Urinary bladder (tissue), 4 donors: ENCODE data around the gene CPSF3. TPM values are rescaled to one million over a fixed set of nuclear protein-coding genes. Genes with fewer than 3 reads are reported as not detected.
"Not testable (repeated sequence)": the region's sequence is repeated elsewhere in the genome, so short reads cannot be mapped to it uniquely, and the experiment has no call there.

Experiments
- DNase-seq: peaks from one replicate; pipeline ENCODE4 v3.0.0-alpha.2; 2015; ENCODE audit errors: extremely low spot score
- H3K27ac ChIP-seq: one replicate; pipeline ENCODE4 v1.5.1; 2013; ENCODE audit warnings: low read depth, mild to moderate bottlenecking, moderate library complexity
- H3K36me3 ChIP-seq: one replicate; pipeline ENCODE4 v1.6.1; 2013; ENCODE audit warnings: mild to moderate bottlenecking, moderate library complexity; ENCODE audit not compliant: insufficient read depth
- H3K4me1 ChIP-seq: one replicate; pipeline ENCODE4 v1.6.1; 2013; ENCODE audit warnings: mild to moderate bottlenecking, moderate library complexity; ENCODE audit not compliant: insufficient read depth
- H3K4me3 ChIP-seq: one replicate; pipeline ENCODE4 v1.5.1; 2013; ENCODE audit warnings: low read depth, low read length
- WGBS: extraction: QIAGEN DNeasy Blood & Tissue Kit; methylation state at CpG from one replicate; pipeline ENCODE4 v1.1.7; 2013; 5-methylcytosine and 5-hydroxymethylcytosine counted together
- polyA plus RNA-seq: library from polyadenylated mRNA; stranded (reverse); fragments of 200-250 nt; gene quantifications from one replicate; pipeline ENCODE4 v1.2.3, GENCODE V29; 2013
- total RNA-seq: library from RNA; depleted of rRNA; stranded (reverse); fragments of >200 nt; gene quantifications from one replicate; pipeline ENCODE4 v1.2.3, GENCODE V29; 2014
- donor health status: healthy with polysubstance abuse.
- donor health status: healthy.

The CPSF3 gene
- total and polyA plus RNA-seq, 2 donors, result 16.6 to 45.2 TPM

DNA sequence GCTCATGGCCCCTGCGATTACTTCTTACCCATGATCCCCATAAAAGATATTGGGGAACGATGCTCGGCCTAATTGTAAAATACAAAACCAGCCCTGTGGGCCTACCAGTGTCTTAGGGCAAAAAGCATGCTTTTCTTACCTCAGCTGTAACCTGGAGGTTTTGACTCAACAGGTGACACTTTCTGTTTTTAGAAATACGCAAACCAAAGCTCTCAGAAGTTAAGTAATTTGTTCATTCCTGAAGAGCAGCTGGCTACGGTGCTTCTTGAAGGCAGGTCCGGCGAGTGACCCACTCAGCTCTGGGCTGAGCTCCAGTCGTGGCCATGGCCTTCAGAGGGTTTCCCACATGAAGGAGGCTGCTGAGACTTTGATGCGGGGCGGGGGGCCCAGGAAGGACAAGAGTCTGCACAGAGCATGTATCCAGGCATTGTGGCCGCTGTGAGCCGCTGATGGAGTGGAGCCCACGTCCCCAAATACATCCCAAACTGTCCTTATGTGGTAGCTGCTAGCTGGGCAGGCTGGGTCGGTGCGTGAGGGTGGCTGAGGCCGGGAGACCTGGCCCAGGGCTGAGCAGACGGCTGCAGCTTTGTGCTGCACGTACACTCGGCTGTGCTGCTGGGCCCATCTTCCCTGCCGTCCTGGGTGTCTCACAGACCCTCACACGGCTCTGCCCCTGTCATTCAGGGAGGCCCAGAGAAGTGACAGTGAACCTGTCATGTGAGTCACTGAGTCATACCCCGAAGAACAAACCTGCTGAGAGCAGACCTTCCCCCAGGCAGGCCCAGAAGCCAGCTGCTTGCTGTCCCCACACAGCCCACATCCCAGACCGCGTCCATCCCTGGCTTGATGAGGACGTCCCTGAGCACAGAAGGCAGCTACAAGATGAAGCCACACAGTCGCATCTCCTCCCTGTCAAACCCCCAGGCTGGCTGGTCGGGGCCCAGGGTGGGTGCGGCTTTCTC, 34.2 kb upstream of the CPSF3 start:
- WGBS, result 91% methylated on average over 28 of the region's 28 CpGs
- Histone ChIP-seq H3K36me3 (peaks cover 2% of the 10 kb centered on the region), H3K4me3 (no peak overlapping the region), H3K4me1 (no peaks in the 10 kb centered on the region), H3K27ac (no peak overlapping the region)
- no peak for DNase-seq

GRCh38 chr2:9390151-9390850, 33.2 kb upstream of the CPSF3 start:
- WGBS, result 88% methylated on average over 7 of the region's 7 CpGs
- no peak for DNase-seq
- no peak overlapping the region for H3K4me3 ChIP-seq
- no peaks in the 10 kb centered on the region for H3K4me1 ChIP-seq
- no peak overlapping the region for H3K27ac ChIP-seq
- H3K36me3 ChIP-seq, result peaks cover 2% of the 10 kb centered on the region

DNA sequence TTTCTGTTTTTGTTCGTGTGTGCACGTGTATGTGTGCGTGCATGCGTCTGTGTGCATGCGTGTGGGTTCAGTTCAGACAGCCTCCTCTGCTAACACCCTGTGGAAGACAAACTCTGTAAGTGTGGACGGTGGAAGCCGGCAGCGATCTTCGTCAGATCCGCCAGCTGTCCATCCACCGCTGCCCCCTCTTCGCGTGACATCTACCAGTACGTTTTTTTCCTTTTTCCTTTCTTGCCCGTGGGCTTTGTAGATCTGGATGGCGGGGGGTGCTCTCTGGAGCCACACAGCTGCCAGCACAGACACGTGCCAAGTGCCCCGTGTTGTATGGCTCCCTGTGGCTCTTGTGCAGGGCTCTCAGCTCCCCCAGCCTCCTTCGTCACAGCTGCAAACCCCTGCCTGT, 32.5 kb upstream of the CPSF3 start:
- no peak for DNase-seq
- no peak overlapping the region for H3K4me3 ChIP-seq
- H3K36me3 ChIP-seq, result peaks cover 2% of the 10 kb centered on the region
- no peaks in the 10 kb centered on the region for H3K4me1 ChIP-seq
- H3K27ac ChIP-seq, result no peak overlapping the region
- WGBS, result 95% methylated on average over 19 of the region's 19 CpGs

DNA sequence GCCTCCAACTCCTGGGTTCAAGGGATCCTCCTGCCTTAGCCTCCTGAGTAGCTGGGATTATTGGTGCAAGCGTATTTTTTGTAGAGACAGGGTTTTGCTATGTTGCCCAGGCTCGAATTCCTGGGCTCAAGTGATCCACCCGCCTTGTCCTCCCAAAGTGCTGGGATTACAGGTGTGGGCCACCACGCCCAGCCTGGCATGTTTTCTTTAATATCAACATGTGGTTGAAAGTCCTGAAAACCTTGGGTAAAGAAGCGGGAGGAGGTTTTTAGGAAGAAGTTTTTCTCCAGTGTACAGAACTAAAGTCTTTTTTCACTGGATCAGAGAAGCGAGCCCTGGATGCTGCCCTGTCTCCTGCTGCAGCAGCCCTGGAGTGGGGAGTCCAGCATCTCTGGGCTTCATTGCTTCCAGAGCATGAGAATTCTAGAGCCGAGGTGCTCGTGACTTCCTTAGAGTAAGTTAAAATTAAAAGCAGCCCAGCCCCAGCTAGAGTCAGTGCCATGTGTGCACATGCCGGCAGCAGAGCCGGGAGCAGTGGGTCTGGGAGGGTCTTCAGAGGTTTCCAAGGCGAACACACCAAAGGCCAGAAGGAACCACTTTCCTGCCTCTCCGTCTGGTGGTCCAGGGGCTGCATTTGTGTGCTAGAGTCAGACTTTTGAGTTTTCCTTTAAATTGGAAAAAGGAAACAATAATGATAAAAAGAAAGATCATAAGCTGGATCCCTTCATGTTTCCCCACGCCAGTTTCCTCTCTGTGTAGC, 31.3 kb upstream of the CPSF3 start:
- Histone ChIP-seq H3K27ac (no peak overlapping the region), H3K4me3 (no peak overlapping the region), H3K4me1 (no peaks in the 10 kb centered on the region), H3K36me3 (peaks cover 2% of the 10 kb centered on the region)
- 89% methylated on average over 13 of the region's 13 CpGs for WGBS
- DNase-seq, result no peak

- WGBS, result 63% methylated on average over 28 of the region's 28 CpGs
- Histone ChIP-seq H3K4me3 (no peak overlapping the region), H3K4me1 (no peaks in the 10 kb centered on the region), H3K36me3 (peaks cover 2% of the 10 kb centered on the region), H3K27ac (no peak overlapping the region)
- no peak for DNase-seq
Observed at GRCh38 chr2:9392898-9393765, 30.3 kb upstream of the CPSF3 start.

- no peak overlapping the region for H3K4me3 ChIP-seq
- H3K4me1 ChIP-seq, result no peaks in the 10 kb centered on the region
- DNase-seq, result no peak
- no peaks in the 10 kb centered on the region for H3K36me3 ChIP-seq
- no peak overlapping the region for H3K27ac ChIP-seq
- 92% methylated on average over 15 of the region's 15 CpGs for WGBS
Observed at GRCh38 chr2:9394816-9395215, 28.6 kb upstream of the CPSF3 start.

DNA sequence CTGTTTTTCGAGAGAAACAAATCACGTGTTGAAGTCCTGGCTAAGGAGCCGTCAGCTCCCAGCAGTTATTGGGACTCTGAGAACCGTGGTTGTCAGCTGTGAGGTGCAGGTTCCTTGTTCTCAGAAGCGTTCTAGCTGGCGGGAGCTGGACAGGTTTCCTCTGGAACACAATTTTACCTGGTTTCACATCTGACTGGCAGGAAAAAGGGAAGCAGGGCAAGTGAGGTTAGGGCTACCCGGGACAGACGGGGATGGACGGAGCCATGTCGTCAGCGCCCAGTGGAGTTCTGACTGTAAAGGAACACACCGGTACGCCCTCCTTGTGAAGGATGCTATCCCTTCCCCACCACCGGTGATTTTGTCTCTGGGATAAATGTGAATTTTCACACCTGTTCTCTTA, 26.3 kb upstream of the CPSF3 start:
- Histone ChIP-seq H3K36me3 (no peaks in the 10 kb centered on the region), H3K4me3 (no peak overlapping the region), H3K4me1 (no peaks in the 10 kb centered on the region), H3K27ac (no peak overlapping the region)
- 93% methylated on average over 14 of the region's 14 CpGs for WGBS
- DNase-seq, result no peak

- H3K4me3 ChIP-seq, H3K4me1 ChIP-seq, H3K36me3 ChIP-seq, DNase-seq: not testable (repeated sequence)
- H3K27ac ChIP-seq, result peak overlapping the region; percentile 5
- WGBS, result 96% methylated on average over 11 of the region's 11 CpGs
Observed at GRCh38 chr2:9398251-9398650, 25.2 kb upstream of the CPSF3 start.

- DNase-seq, result peak; percentile 31
- no peaks in the 10 kb centered on the region for H3K36me3 ChIP-seq
- WGBS, result 72% methylated on average over 20 of the region's 20 CpGs
Observed at GRCh38 chr2:9398881-9399780, 24.3 kb upstream of the CPSF3 start.

GRCh38 chr2:9400268-9401058, 23.0 kb upstream of the CPSF3 start:
- Histone ChIP-seq H3K27ac (peak overlapping the region; percentile 80), H3K36me3 (no peaks in the 10 kb centered on the region), H3K4me1 (no peaks in the 10 kb centered on the region), H3K4me3 (no peak overlapping the region)
- DNase-seq, result no peak
- 84% methylated on average over 12 of the region's 12 CpGs for WGBS

More at GRCh38 chr2:9398881-9399780, 24.3 kb upstream of the CPSF3 start:
- Histone ChIP-seq H3K4me3 (no peak overlapping the region), H3K4me1 (no peaks in the 10 kb centered on the region), H3K27ac (peak overlapping the region; percentile 13)

GRCh38 chr2:9401059-9401547, 22.4 kb upstream of the CPSF3 start:
- no peaks in the 10 kb centered on the region for H3K36me3 ChIP-seq
- no peaks in the 10 kb centered on the region for H3K4me1 ChIP-seq
- H3K27ac ChIP-seq, result peak overlapping the region; percentile 44
- WGBS, result 93% methylated on average over 12 of the region's 12 CpGs
- no peak for DNase-seq
- H3K4me3 ChIP-seq, result no peak overlapping the region
